Rectal smooth muscle tissue (tissue), 1 donor: Measurements from ENCODE around the gene MYO1A.
"Not testable (repeated sequence)": the region's sequence is repeated elsewhere in the genome, so short reads cannot be mapped to it uniquely, and the experiment has no call there.

Source experiments
- H3K27ac ChIP-seq: one replicate; pipeline ENCODE4 v1.7.0; 2013; ENCODE audit warnings: low read depth, low read length, inconsistent platforms
- H3K27me3 ChIP-seq: one replicate; pipeline ENCODE4 v1.7.0; 2013; ENCODE audit warnings: low read length; ENCODE audit not compliant: control insufficient read depth, insufficient read depth
- H3K36me3 ChIP-seq: one replicate; pipeline ENCODE4 v1.7.0; 2013; ENCODE audit warnings: low read length; ENCODE audit not compliant: control insufficient read depth, insufficient read depth
- H3K4me1 ChIP-seq: one replicate; pipeline ENCODE4 v1.7.0; 2013; ENCODE audit warnings: low read length; ENCODE audit not compliant: control insufficient read depth, insufficient read depth
- H3K4me3 ChIP-seq: one replicate; pipeline ENCODE4 v1.7.0; 2013; ENCODE audit warnings: low read length
- H3K9ac ChIP-seq: one replicate; pipeline ENCODE4 v1.7.0; 2013; ENCODE audit warnings: low read length

The MYO1A gene

GRCh38 chr12:56991319-56992246 lies 58.3 kb downstream of the MYO1A start:
- Histone ChIP-seq H3K27me3 (no peaks in the 10 kb centered on the region), H3K4me3 (no peak overlapping the region), H3K4me1 (no peaks in the 10 kb centered on the region), H3K36me3 (no peaks in the 10 kb centered on the region), H3K9ac (no peak overlapping the region), H3K27ac (no peak overlapping the region)

- no peak overlapping the region for H3K27ac ChIP-seq
- no peaks in the 10 kb centered on the region for H3K27me3 ChIP-seq
- no peak overlapping the region for H3K4me3 ChIP-seq
- no peaks in the 10 kb centered on the region for H3K4me1 ChIP-seq
- no peaks in the 10 kb centered on the region for H3K36me3 ChIP-seq
- H3K9ac ChIP-seq = no peak overlapping the region
These were observed 59.1 kb downstream of the MYO1A start for GRCh38 chr12:56990648-56991318.

GRCh38 chr12:56989861-56990610 lies 59.9 kb downstream of the MYO1A start:
- H3K9ac ChIP-seq = no peak overlapping the region
- no peaks in the 10 kb centered on the region for H3K27me3 ChIP-seq

GRCh38 chr12:56988207-56988739 lies 61.7 kb downstream of the MYO1A start:
- Histone ChIP-seq H3K4me3 (no peak overlapping the region), H3K27ac (no peak overlapping the region), H3K9ac (no peak overlapping the region)

More at GRCh38 chr12:56989861-56990610, 59.9 kb downstream of the MYO1A start:
- no peaks in the 10 kb centered on the region for H3K4me1 ChIP-seq
- H3K36me3 ChIP-seq = no peaks in the 10 kb centered on the region
- no peak overlapping the region for H3K27ac ChIP-seq
- no peak overlapping the region for H3K4me3 ChIP-seq

GRCh38 chr12:56987551-56988053 lies 62.3 kb downstream of the MYO1A start:
- Histone ChIP-seq H3K27ac (no peak overlapping the region), H3K4me3 (no peak overlapping the region), H3K36me3 (no peaks in the 10 kb centered on the region), H3K4me1 (no peaks in the 10 kb centered on the region), H3K27me3 (no peaks in the 10 kb centered on the region), H3K9ac (no peak overlapping the region)

More at GRCh38 chr12:56988207-56988739, 61.7 kb downstream of the MYO1A start:
- no peaks in the 10 kb centered on the region for H3K36me3 ChIP-seq
- no peaks in the 10 kb centered on the region for H3K4me1 ChIP-seq
- no peaks in the 10 kb centered on the region for H3K27me3 ChIP-seq

GRCh38 chr12:56987011-56987410 lies 62.9 kb downstream of the MYO1A start:
- H3K4me3 ChIP-seq = no peak overlapping the region
- H3K27me3 ChIP-seq = no peaks in the 10 kb centered on the region
- H3K4me1 ChIP-seq = no peaks in the 10 kb centered on the region
- H3K27ac ChIP-seq = no peak overlapping the region
- no peaks in the 10 kb centered on the region for H3K36me3 ChIP-seq
- no peak overlapping the region for H3K9ac ChIP-seq

GRCh38 chr12:56985714-56986113 lies 64.2 kb downstream of the MYO1A start:
- not testable (repeated sequence) for H3K4me1 ChIP-seq, H3K27me3 ChIP-seq, H3K4me3 ChIP-seq, H3K27ac ChIP-seq, H3K9ac ChIP-seq, H3K36me3 ChIP-seq

GRCh38 chr12:56983386-56983785 lies 66.5 kb downstream of the MYO1A start:
- Histone ChIP-seq H3K27ac (no peak overlapping the region), H3K27me3 (no peaks in the 10 kb centered on the region), H3K4me1 (no peaks in the 10 kb centered on the region), H3K36me3 (no peaks in the 10 kb centered on the region), H3K4me3 (no peak overlapping the region), H3K9ac (no peak overlapping the region)

GRCh38 chr12:56982578-56983236 lies 67.2 kb downstream of the MYO1A start:
- H3K9ac ChIP-seq, H3K27ac ChIP-seq, H3K4me3 ChIP-seq, H3K4me1 ChIP-seq, H3K27me3 ChIP-seq, H3K36me3 ChIP-seq: not testable (repeated sequence)

GRCh38 chr12:56980941-56981530 lies 68.9 kb downstream of the MYO1A start:
- H3K36me3 ChIP-seq = no peaks in the 10 kb centered on the region
- no peaks in the 10 kb centered on the region for H3K27me3 ChIP-seq
- no peaks in the 10 kb centered on the region for H3K4me1 ChIP-seq
- H3K9ac ChIP-seq = no peak overlapping the region
- no peak overlapping the region for H3K4me3 ChIP-seq
- no peak overlapping the region for H3K27ac ChIP-seq

GRCh38 chr12:56980268-56980667 lies 69.7 kb downstream of the MYO1A start:
- H3K36me3 ChIP-seq = no peaks in the 10 kb centered on the region
- H3K27ac ChIP-seq = no peak overlapping the region
- no peaks in the 10 kb centered on the region for H3K27me3 ChIP-seq
- H3K4me3 ChIP-seq = no peak overlapping the region
- no peaks in the 10 kb centered on the region for H3K4me1 ChIP-seq
- no peak overlapping the region for H3K9ac ChIP-seq
